ENCODE measurements around the gene ILKAP. TPM values are rescaled to one million over a fixed set of nuclear protein-coding genes. Genes with fewer than 3 reads are reported as not detected.

The ILKAP gene
- total RNA-seq, 2 donors from 2014 or later: 22.8 to 44.8 TPM

DNA sequence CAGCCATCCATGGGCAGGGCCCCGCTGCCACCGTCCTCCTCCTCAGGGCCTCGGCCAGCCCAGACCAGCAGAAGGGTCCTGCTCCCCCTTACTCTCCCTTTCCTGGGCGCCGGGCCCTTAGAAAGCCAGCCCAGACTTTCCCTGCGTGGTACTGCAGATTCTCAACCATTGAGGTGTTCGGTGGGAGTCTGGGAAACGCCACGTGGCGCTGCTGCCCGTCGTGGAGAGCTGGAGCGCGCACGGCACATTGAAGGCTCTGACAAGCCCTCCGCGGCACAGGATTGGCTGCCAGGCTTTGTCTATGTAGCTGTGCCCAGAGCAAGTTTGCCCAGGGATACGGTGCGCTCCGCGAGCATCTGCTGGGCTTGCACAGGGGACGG is 75.4 kb downstream of the ILKAP start:
- Histone ChIP-seq H3K4me3 (no peak overlapping the region), H3K4me1 (no peaks in the 10 kb centered on the region), H3K36me3 (replicated peaks in 1 of 2; ENCODE audit: insufficient read depth in 1 of 2, low read depth in 2 of 2) (no peaks in the 10 kb centered on the region), H3K27me3 (no peaks in the 10 kb centered on the region), H3K27ac (no peak overlapping the region), H3K9me3 (no peaks in the 10 kb centered on the region)
- intact Hi-C loops (cut with DNase I): no loop called here
- DNase-seq: no peak
- ATAC-seq: no peak
- no peak for TF ChIP-seq POLR2A (IDR thresholded peaks at IDR 0.05)
- TF ChIP-seq, protein P1, sequence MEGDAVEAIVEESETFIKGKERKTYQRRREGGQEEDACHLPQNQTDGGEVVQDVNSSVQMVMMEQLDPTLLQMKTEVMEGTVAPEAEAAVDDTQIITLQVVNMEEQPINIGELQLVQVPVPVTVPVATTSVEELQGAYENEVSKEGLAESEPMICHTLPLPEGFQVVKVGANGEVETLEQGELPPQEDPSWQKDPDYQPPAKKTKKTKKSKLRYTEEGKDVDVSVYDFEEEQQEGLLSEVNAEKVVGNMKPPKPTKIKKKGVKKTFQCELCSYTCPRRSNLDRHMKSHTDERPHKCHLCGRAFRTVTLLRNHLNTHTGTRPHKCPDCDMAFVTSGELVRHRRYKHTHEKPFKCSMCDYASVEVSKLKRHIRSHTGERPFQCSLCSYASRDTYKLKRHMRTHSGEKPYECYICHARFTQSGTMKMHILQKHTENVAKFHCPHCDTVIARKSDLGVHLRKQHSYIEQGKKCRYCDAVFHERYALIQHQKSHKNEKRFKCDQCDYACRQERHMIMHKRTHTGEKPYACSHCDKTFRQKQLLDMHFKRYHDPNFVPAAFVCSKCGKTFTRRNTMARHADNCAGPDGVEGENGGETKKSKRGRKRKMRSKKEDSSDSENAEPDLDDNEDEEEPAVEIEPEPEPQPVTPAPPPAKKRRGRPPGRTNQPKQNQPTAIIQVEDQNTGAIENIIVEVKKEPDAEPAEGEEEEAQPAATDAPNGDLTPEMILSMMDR (IDR thresholded peaks at IDR 0.05): no peak
- WGBS, 2 donors: 91 to 95% methylated on average over 14 to 22 of the region's 22 CpGs

DNA sequence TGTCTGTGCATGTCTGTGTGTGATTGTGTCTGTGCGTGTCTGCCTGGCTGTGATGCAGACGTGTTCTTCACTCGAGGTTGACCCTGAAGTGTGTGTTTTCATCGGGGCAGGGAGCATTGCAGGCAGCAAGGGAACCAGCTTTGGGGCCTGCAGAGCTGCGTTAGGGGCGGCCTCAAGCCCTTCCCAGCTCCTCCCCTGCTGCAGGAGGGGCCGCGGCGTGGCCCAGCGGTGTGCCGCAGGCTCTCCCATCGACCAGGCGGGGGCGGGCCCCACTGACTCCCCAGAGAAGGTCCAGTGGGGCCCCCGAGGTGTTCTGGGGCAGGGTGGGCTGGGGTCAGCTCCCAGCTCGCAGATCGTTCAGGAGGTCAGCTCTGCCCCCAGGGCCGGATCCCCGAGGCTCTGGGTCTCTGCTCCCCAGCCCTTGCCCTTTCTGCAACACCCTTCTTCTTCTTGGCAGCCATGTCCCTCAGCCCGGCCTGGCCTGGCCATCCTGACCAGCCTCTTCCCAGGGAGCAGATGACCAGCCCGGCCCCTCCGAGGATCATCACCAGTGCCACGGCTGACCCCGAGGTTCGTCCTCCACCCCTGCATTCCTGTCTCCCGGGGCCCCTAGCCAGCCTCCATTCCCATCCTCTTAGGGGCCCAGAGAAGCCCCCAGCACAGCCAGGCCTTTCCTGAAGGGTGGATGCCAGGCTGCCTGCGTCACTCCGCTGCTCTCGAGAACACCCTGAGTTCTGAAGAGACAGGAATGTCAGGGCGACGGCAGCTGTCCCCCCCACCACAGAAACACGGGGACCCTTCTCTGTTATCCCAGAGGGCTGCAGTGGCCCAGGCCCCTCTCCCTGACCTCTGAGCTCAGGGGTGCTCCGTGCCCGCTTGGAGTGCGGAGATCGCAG is 76.1 kb downstream of the ILKAP start:
- no peaks in the 10 kb centered on the region for H3K27me3 ChIP-seq
- no peaks in the 10 kb centered on the region for H3K9me3 ChIP-seq
- 55 to 57% methylated on average over 12 to 27 of the region's 36 CpGs for WGBS, 2 donors
- no peak overlapping the region for H3K27ac ChIP-seq
- DNase-seq (no peak), ATAC-seq (no peak)
- H3K36me3 ChIP-seq (replicated peaks in 1 of 2; ENCODE audit: insufficient read depth in 1 of 2, low read depth in 2 of 2): no peaks in the 10 kb centered on the region
- no peak for TF ChIP-seq POLR2A (IDR thresholded peaks at IDR 0.05)
- TF ChIP-seq, protein P1 (IDR thresholded peaks at IDR 0.05): no peak
- no peak overlapping the region for H3K4me3 ChIP-seq
- intact Hi-C loops (cut with DNase I): no loop called here
- no peaks in the 10 kb centered on the region for H3K4me1 ChIP-seq

DNA sequence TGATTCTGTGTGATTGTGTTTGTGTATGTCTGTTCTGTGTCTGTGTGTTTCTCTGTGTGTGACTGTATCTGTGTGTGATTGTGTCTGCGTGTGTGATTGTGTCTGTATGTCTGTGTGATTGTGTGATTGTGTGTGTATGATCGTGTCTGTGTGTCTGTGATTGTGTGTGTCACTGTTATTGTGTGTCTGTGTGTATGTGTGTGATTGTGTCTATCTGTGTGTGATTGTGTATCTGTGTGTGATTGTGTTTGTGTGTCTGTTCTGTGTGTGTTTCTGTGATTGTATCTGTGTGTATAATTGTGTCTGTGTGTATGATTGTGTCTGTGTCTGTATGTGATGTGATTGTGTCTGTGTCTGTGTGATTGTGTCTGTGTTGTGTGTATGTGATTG is 76.7 kb downstream of the ILKAP start:
- intact Hi-C loops (cut with DNase I): no loop called here
- no peaks in the 10 kb centered on the region for H3K36me3 ChIP-seq (replicated peaks in 1 of 2; ENCODE audit: insufficient read depth in 1 of 2, low read depth in 2 of 2)
- no peak overlapping the region for H3K27ac ChIP-seq
- no peak overlapping the region for H3K4me3 ChIP-seq
- TF ChIP-seq, protein P1 (IDR thresholded peaks at IDR 0.05): no peak
- no peak for TF ChIP-seq POLR2A (IDR thresholded peaks at IDR 0.05)
- ATAC-seq (no peak), DNase-seq (no peak)
- no peaks in the 10 kb centered on the region for H3K9me3 ChIP-seq
- H3K27me3 ChIP-seq: no peaks in the 10 kb centered on the region
- H3K4me1 ChIP-seq: no peaks in the 10 kb centered on the region
- WGBS, 2 donors: 82 to 83% methylated on average over 2 of the region's 2 CpGs

DNA sequence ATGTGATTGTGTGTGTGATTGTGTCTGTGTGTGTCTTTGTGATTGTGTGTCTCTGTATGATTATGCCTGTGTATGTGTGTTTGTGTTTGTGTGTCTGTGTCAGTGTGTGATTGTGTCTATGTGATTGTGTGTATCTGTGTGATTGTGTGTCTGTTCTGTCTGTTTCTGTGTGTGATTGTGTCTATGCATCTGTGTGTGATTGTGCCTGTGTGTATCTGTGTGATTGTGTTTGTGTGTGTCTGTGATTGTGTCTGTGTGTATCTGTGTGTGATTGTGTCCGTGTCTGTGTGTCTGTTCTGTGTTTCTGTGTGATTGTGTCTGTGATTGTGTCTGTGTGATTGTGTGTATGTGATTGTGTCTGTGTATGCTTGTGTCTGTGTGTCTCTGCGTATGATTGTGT is 77.2 kb downstream of the ILKAP start:
- 72 to 96% methylated on average over 2 of the region's 2 CpGs for WGBS, 2 donors
- TF ChIP-seq, protein P1 (IDR thresholded peaks at IDR 0.05): no peak
- TF ChIP-seq POLR2A (IDR thresholded peaks at IDR 0.05): no peak
- no peaks in the 10 kb centered on the region for H3K4me1 ChIP-seq
- intact Hi-C loops (cut with DNase I): no loop called here
- no peak overlapping the region for H3K4me3 ChIP-seq
- H3K27ac ChIP-seq: no peak overlapping the region
- H3K36me3 ChIP-seq (replicated peaks in 1 of 2; ENCODE audit: insufficient read depth in 1 of 2, low read depth in 2 of 2): no peaks in the 10 kb centered on the region
- no peaks in the 10 kb centered on the region for H3K9me3 ChIP-seq
- no peak for DNase-seq
- no peak for ATAC-seq
- no peaks in the 10 kb centered on the region for H3K27me3 ChIP-seq
